GM19324 (cell line): ENCODE results near the gene DAPP1.
A peak's percentile ranks its signal among the peaks of the same experiment; 100 is the strongest.

Experiments used
- ATAC-seq: cut with Tn5 transposase; IDR thresholded peaks from one replicate; pipeline ENCODE4 v1.9.1; 2021; ENCODE audit warnings: mild to moderate bottlenecking, moderate library complexity; ENCODE audit not compliant: unreplicated experiment, low FRiP score

DAPP1 gene

GRCh38 chr4:99852199-99852749 is 35.6 kb downstream of the DAPP1 start:
- ATAC-seq = no peak

- no peak for ATAC-seq
These were observed 36.6 kb downstream of the DAPP1 start for GRCh38 chr4:99853190-99853589.

- ATAC-seq = no peak
These were observed 37.4 kb downstream of the DAPP1 start for GRCh38 chr4:99853999-99854398.

GRCh38 chr4:99855678-99856077 is 39.1 kb downstream of the DAPP1 start:
- peak; percentile 66 for ATAC-seq

- ATAC-seq = no peak
These were observed 39.5 kb downstream of the DAPP1 start for GRCh38 chr4:99856166-99856565.

GRCh38 chr4:99857307-99857706 is 40.7 kb downstream of the DAPP1 start:
- ATAC-seq = no peak

- ATAC-seq = no peak
These were observed 43.0 kb downstream of the DAPP1 start for GRCh38 chr4:99859618-99860017.

GRCh38 chr4:99860521-99860920 is 43.9 kb downstream of the DAPP1 start:
- ATAC-seq = no peak

- no peak for ATAC-seq
These were observed 44.7 kb downstream of the DAPP1 start for GRCh38 chr4:99861120-99861905.

- no peak for ATAC-seq
These were observed 47.2 kb downstream of the DAPP1 start for GRCh38 chr4:99863804-99864203.

GRCh38 chr4:99868126-99868596 is 51.5 kb downstream of the DAPP1 start:
- no peak for ATAC-seq

GRCh38 chr4:99872570-99872969 is 55.9 kb downstream of the DAPP1 start:
- ATAC-seq = no peak

- no peak for ATAC-seq
These were observed 58.4 kb downstream of the DAPP1 start for GRCh38 chr4:99875071-99875470.

- ATAC-seq = no peak
These were observed 60.3 kb downstream of the DAPP1 start for GRCh38 chr4:99876946-99877345.

- ATAC-seq = no peak
These were observed 62.0 kb downstream of the DAPP1 start for GRCh38 chr4:99878604-99879003.

- ATAC-seq = no peak
These were observed 62.8 kb downstream of the DAPP1 start for GRCh38 chr4:99879458-99879857.

- ATAC-seq = no peak
These were observed 68.5 kb downstream of the DAPP1 start for GRCh38 chr4:99885063-99885664.

GRCh38 chr4:99885687-99886086 is 69.1 kb downstream of the DAPP1 start:
- no peak for ATAC-seq

- no peak for ATAC-seq
These were observed 69.5 kb downstream of the DAPP1 start for GRCh38 chr4:99886146-99886545.

GRCh38 chr4:99887837-99888236 is 71.2 kb downstream of the DAPP1 start:
- no peak for ATAC-seq

GRCh38 chr4:99891351-99891750 is 74.7 kb downstream of the DAPP1 start:
- no peak for ATAC-seq

- no peak for ATAC-seq
These were observed 76.4 kb downstream of the DAPP1 start for GRCh38 chr4:99893029-99893428.
